Left lung (tissue), 10 donors: ENCODE results near the gene CYTH4. TPM values are rescaled to one million over a fixed set of nuclear protein-coding genes. Genes with fewer than 3 reads are reported as not detected.

Source experiments
- ATAC-seq: fragments of 200-7000 bp; cut with Tn5 transposase; one replicate; pipeline ENCODE4 v1.9.1; 2020; ENCODE audit warnings: moderate library complexity
- DNase-seq, 4 donors: peaks; one replicate each; pipeline ENCODE4 v3.0.0-alpha.2; 2013 to 2020
- H3K27ac ChIP-seq, 2 donors: fragments of 200-600 bp; sonication (generic) in 1 of 2; one replicate each; pipeline versions ENCODE4 v1.5.0 to v1.8.0; 2020 to 2021
- H3K27me3 ChIP-seq, 2 donors: fragments of 200-600 bp; sonication (generic) in 1 of 2; one replicate each; pipeline versions ENCODE4 v1.5.0 to v1.8.0; 2020 to 2021
- H3K36me3 ChIP-seq, 2 donors: fragments of 200-600 bp; sonication (generic) in 1 of 2; one replicate each; pipeline versions ENCODE4 v1.5.0 to v1.8.0; 2020 to 2021
- H3K4me1 ChIP-seq, 2 donors: fragments of 200-600 bp; one replicate each; pipeline ENCODE4 v1.8.0; 2021
- H3K4me3 ChIP-seq, 2 donors: fragments of 200-600 bp; sonication (generic) in 1 of 2; one replicate each; pipeline versions ENCODE4 v1.5.0 to v1.8.0; 2020 to 2021; ENCODE audit warnings: mild to moderate bottlenecking in 1 of 2
- H3K9me3 ChIP-seq, 2 donors: fragments of 200-600 bp; sonication (generic) in 1 of 2; one replicate each; pipeline versions ENCODE4 v1.5.0 to v1.8.0; 2020 to 2021
- CTCF ChIP-seq, 2 donors: fragments of 200-600 bp; sonication (generic) in 1 of 2; IDR thresholded peaks; one replicate each; pipeline versions ENCODE4 v1.5.0 to v1.8.0; 2021; ENCODE audit warnings: antibody characterized with exemption in 2 of 2
- intact Hi-C, 2 donors: fragments of 100-400 bp; cut with DNase I; formaldehyde crosslinking; loops; one replicate each; pipeline versions ENCODE4 v1.11.2 to v1.14.2; 2022
- polyA plus RNA-seq, 6 donors: library from polyadenylated mRNA; unstranded; fragments of 120-200 nt; gene quantifications; one replicate each; pipeline ENCODE4 v1.2.1, GENCODE V29; 2013; ENCODE audit not compliant: insufficient read length in 6 of 6
- total RNA-seq, 2 donors: library from RNA; stranded (reverse); fragmentation: NEBNext Ultra II Directional; extraction: Animal tissue kit (Norgen Biotek cat#: 25700); gene quantifications; one replicate each; pipeline ENCODE4 v1.2.1, GENCODE V29; 2021
- donor health status: DM: no; HTN: yes; CAD: no.
- donor health status: DM: no; HTN: no; CAD: no.

Gene CYTH4
- total and polyA plus RNA-seq, 8 donors, result 4.7 to 63.4 (median 6.1) TPM

- no peak for ATAC-seq
- H3K4me3 ChIP-seq, result no peak overlapping the region
- no peak overlapping the region for H3K27ac ChIP-seq
- no peak for TF ChIP-seq CTCF (IDR thresholded peaks at IDR 0.05)
- H3K27me3 ChIP-seq, result peaks cover 0 to 24% of the 10 kb centered on the region in 2 donors
- H3K4me1 ChIP-seq, result peaks cover 0 to 64% of the 10 kb centered on the region in 2 donors
- no peaks in the 10 kb centered on the region for H3K9me3 ChIP-seq
- no peaks in the 10 kb centered on the region for H3K36me3 ChIP-seq
- intact Hi-C loops, result no loop called here
- no peak for DNase-seq
Measured at GRCh38 chr22:37278261-37278660, 4.0 kb upstream of the CYTH4 start.

- ATAC-seq (no peak), DNase-seq (peak in 1 of 4 donors; percentile 37)
- Histone ChIP-seq H3K27me3 (peaks cover 0 to 23% of the 10 kb centered on the region in 2 donors), H3K4me3 (no peak overlapping the region), H3K9me3 (no peaks in the 10 kb centered on the region), H3K36me3 (no peaks in the 10 kb centered on the region), H3K27ac (peak overlapping the region in 1 of 2 donors; percentile 41), H3K4me1 (peaks cover 0 to 54% of the 10 kb centered on the region in 2 donors)
- TF ChIP-seq CTCF (IDR thresholded peaks at IDR 0.05), result no peak
- intact Hi-C loops, result no loop called here
Measured at GRCh38 chr22:37279331-37280181, 2.8 kb upstream of the CYTH4 start.

GRCh38 chr22:37280718-37281117 lies 1.6 kb upstream of the CYTH4 start:
- no peak for TF ChIP-seq CTCF (IDR thresholded peaks at IDR 0.05)
- peaks cover 0 to 3% of the 10 kb centered on the region in 2 donors for H3K36me3 ChIP-seq

GRCh38 chr22:37281195-37281594 lies 1.1 kb upstream of the CYTH4 start:
- DNase-seq (no peak), ATAC-seq (no peak)
- Histone ChIP-seq H3K4me1 (peaks cover 0 to 53% of the 10 kb centered on the region in 2 donors), H3K36me3 (peaks cover 0 to 5% of the 10 kb centered on the region in 2 donors), H3K9me3 (no peaks in the 10 kb centered on the region), H3K27me3 (peaks cover 0 to 23% of the 10 kb centered on the region in 2 donors), H3K4me3 (no peak overlapping the region), H3K27ac (peak overlapping the region in 1 of 2 donors; percentile 96)
- no peak for TF ChIP-seq CTCF (IDR thresholded peaks at IDR 0.05)
- intact Hi-C loops, result no loop called here

More at GRCh38 chr22:37280718-37281117, 1.6 kb upstream of the CYTH4 start:
- H3K9me3 ChIP-seq, result no peaks in the 10 kb centered on the region
- intact Hi-C loops, result no loop called here
- ATAC-seq (no peak), DNase-seq (no peak)
- H3K4me1 ChIP-seq, result peaks cover 0 to 53% of the 10 kb centered on the region in 2 donors
- peaks cover 0 to 23% of the 10 kb centered on the region in 2 donors for H3K27me3 ChIP-seq
- H3K4me3 ChIP-seq, result no peak overlapping the region
- peak overlapping the region in 1 of 2 donors; percentile 96 for H3K27ac ChIP-seq

GRCh38 chr22:37281646-37282384 lies 493 bp upstream of the CYTH4 start:
- peak overlapping the region in 1 of 2 donors; percentile 62 for H3K4me3 ChIP-seq
- no peak for TF ChIP-seq CTCF (IDR thresholded peaks at IDR 0.05)
- intact Hi-C loops, result no loop called here
- no peaks in the 10 kb centered on the region for H3K9me3 ChIP-seq
- DNase-seq, result no peak
- peaks cover 0 to 23% of the 10 kb centered on the region in 2 donors for H3K27me3 ChIP-seq
- peaks cover 0 to 5% of the 10 kb centered on the region in 2 donors for H3K36me3 ChIP-seq
- H3K27ac ChIP-seq, result peak overlapping the region in 1 of 2 donors; percentile 96
- no peak for ATAC-seq
- H3K4me1 ChIP-seq, result peaks cover 0 to 57% of the 10 kb centered on the region in 2 donors
